Fibroblast of lung (primary cell): ENCODE results near the gene DGLUCY.

Experiments
- CTCF ChIP-seq, 2 donors: IDR thresholded peaks in 1 of 2; conservative IDR thresholded peaks in 1 of 2; 1 replicate in 1 of 2; 2 replicates in 1 of 2; pipeline ENCODE4 v1.5.1; 2011 to 2012; ENCODE audit warnings: low read length in 2 of 2, control low read depth in 1 of 2, inconsistent platforms in 1 of 2, low read depth in 1 of 2, mild to moderate bottlenecking in 1 of 2
- EZH2 ChIP-seq: IDR thresholded peaks from 2 replicates; pipeline ENCODE4 v1.5.1; 2012; ENCODE audit warnings: low read length, control low read depth, mild to moderate bottlenecking; ENCODE audit errors: missing control alignments

DNA sequence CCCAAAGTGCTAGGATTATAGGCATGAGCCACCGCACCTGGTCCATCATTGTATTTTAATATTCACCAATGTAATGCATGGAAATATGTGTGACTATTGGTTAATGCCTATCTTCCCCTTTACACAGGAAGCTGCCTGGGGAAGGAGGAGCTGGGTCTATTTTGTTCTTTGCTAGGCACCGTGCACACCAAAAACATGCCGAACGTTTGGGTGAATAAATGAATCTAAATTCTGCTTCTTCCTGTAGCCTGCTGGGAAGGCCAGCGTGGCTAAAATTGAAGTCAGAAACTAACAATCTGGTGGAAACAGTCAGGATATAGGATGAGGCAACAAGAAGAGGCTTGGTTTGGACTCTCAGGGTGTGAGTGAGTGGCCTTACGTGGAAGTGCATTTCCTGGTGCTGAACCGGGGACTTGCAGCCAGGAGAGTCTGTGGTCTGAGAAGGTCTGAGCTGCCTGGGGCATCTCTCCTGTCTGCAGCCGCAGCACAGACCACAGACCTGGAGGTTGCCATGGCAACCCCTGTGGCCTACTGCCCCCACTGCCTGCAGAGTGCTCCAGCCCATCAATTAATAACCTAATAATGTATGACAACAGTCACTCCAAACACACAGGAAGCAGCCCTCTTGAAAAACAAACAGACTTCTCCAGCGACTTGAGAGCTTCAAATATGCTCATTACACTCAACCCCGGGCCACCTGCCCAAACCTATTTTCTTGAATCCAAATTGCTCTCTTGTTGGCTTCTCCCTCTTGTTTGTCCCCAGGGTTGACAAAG lies 136.2 kb downstream of the DGLUCY start:
- no peak for TF ChIP-seq CTCF (conservative IDR thresholded peaks at IDR 0.05 in 1 of 2, IDR thresholded peaks at IDR 0.05 in 1 of 2; ENCODE audit: low read depth in 1 of 2, low read length in 2 of 2)
- TF ChIP-seq EZH2, result no peak
